Heart left ventricle (tissue), 16 donors: ENCODE measurements around the gene ENGASE. TPM values are rescaled to one million over a fixed set of nuclear protein-coding genes. Genes with fewer than 3 reads are reported as not detected.

ENCODE experiments used
- ATAC-seq, 4 donors: fragments of 200-7000 bp; cut with Tn5 transposase; one replicate each; pipeline ENCODE4 v1.9.1; 2020 to 2022; ENCODE audit warnings: moderate library complexity in 4 of 4, mild to moderate bottlenecking in 3 of 4, moderate number of reproducible peaks in 1 of 4
- DNase-seq, 5 donors: peaks; one replicate each; pipeline ENCODE4 v3.0.0-alpha.2; 2020
- H3K27ac ChIP-seq, 12 donors: fragments of 200-600 bp; sonication (generic) in 4 of 12; one replicate each; pipeline versions ENCODE4 v1.5.0 to v1.8.0; 2016 to 2022; ENCODE audit warnings: mild to moderate bottlenecking in 2 of 12
- H3K27me3 ChIP-seq, 9 donors: fragments of 200-600 bp; sonication (generic) in 2 of 9; one replicate each; pipeline versions ENCODE4 v1.5.1 to v1.8.0; 2016 to 2022; ENCODE audit warnings: mild to moderate bottlenecking in 3 of 9
- H3K36me3 ChIP-seq, 9 donors: fragments of 200-600 bp; sonication (generic) in 2 of 9; one replicate each; pipeline versions ENCODE4 v1.5.0 to v1.8.0; 2018 to 2022; ENCODE audit warnings: mild to moderate bottlenecking in 2 of 9
- H3K4me1 ChIP-seq, 12 donors: fragments of 200-600 bp; sonication (generic) in 4 of 12; one replicate each; pipeline versions ENCODE4 v1.5.0 to v1.8.0; 2016 to 2022; ENCODE audit warnings: mild to moderate bottlenecking in 3 of 12
- H3K4me3 ChIP-seq, 12 donors: fragments of 200-600 bp; sonication (generic) in 4 of 12; one replicate each; pipeline versions ENCODE4 v1.5.0 to v1.8.0; 2017 to 2022; ENCODE audit warnings: mild to moderate bottlenecking in 9 of 12, moderate library complexity in 4 of 12
- H3K9me3 ChIP-seq, 12 donors: fragments of 200-600 bp; sonication (generic) in 4 of 12; one replicate each; pipeline versions ENCODE4 v1.5.0 to v1.8.0; 2016 to 2022; ENCODE audit warnings: mild to moderate bottlenecking in 1 of 12
- POLR2A ChIP-seq, 2 donors: fragments of 450-650 bp; IDR thresholded peaks; one replicate each; pipeline ENCODE4 v1.6.1; 2017; ENCODE audit warnings: antibody characterized with exemption in 2 of 2, mild to moderate bottlenecking in 2 of 2, moderate library complexity in 2 of 2
- WGBS, 4 donors: extraction: QIAGEN DNeasy Blood & Tissue Kit in 2 of 4; methylation state at CpG; one replicate each; pipeline versions ENCODE4 v1.1.5 to v1.1.7; 2013 to 2018; 5-methylcytosine and 5-hydroxymethylcytosine counted together
- intact Hi-C, 10 donors: fragments of 100-400 bp; cut with DNase I; formaldehyde crosslinking; loops; one replicate each; pipeline versions ENCODE4 v1.11.1 to v1.14.2; 2022
- polyA plus RNA-seq, 2 donors: library from polyadenylated mRNA; stranded (reverse); fragments of 200-250 nt; gene quantifications; one replicate each; pipeline ENCODE4 v1.2.3, GENCODE V29; 2013
- total RNA-seq, 9 donors: library from RNA; depleted of rRNA in 2 of 9; stranded (reverse); fragments of >200 nt in 2 of 9; fragmentation: NEBNext Ultra II Directional in 3 of 9; extraction: Animal tissue kit (Norgen Biotek cat#: 25700) in 3 of 9; gene quantifications; one replicate each; pipeline versions ENCODE4 v1.1.0 to v1.2.4, GENCODE V29; 2016 to 2023
- TF ChIP-seq, protein P1 (sequence below), 12 donors: fragments of 200-600 bp; sonication (generic) in 4 of 12; IDR thresholded peaks; one replicate each; pipeline versions ENCODE4 v1.5.0 to v1.8.0; 2018 to 2022; ENCODE audit warnings: antibody characterized with exemption in 12 of 12, mild to moderate bottlenecking in 5 of 12
- donor health status: ischemic (EF 13 %, LVEDD 7.1; RV severe dilation, severe dysfunction).
- donor health status: healthy with polysubstance abuse.
- donor health status: DM: no; HTN: yes; CAD: no.
- donor health status: DM: no; HTN: no; CAD: no.
- donor health status: ischemic (EF 25% LVEDD 6.9; RV normal size, moderate dysfunction).
- donor health status: ischemic (EF 25% LVEDD 5.7; RV mildly dilated, moderate dysfunction).
- donor health status: healthy.
- donor health status: DM: yes; HTN: yes; CAD: no.
- donor health status: ischemic (EF 35%, LVEDD 5.7; RV mildly dilated, moderate dysfunction).
- donor health status: nonischemic (EF 11% LVEDD 7.7; RV severe dilation, severe dysfunction).
- donor health status: DM: yes; HTN: yes; CAD: no.
- donor health status: PGD.
- donor health status: ischemic (EF 29% LVEDD 5.4; RV normal size, mild dysfunction).
- donor health status: nonischemic (EF 23%, LVEDD 6.1; RV moderate dilation, normal function).

Gene ENGASE
- total and polyA plus RNA-seq, 11 donors, result 6.2 to 42.0 (median 23.5) TPM

DNA sequence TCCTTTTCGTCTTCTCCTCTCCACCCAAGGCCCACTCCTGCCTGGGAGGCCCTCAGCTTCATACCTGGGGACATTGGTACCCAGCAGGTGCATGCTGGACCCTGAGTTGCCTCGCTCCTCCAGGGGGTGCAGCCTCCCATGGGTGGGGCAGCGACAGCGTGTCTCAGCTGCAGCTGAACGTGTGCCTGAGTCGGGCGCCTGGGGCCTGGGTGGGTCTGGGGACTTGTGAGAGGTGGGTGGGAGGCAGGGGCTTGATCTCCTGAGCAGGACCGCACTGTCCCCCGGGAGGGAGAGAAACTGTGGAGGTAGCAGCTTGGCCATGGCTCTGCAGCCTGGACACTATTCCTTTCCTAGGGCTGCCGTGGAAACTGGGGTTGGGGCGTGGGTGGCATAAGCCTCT, 24.8 kb upstream of the ENGASE start:
- Histone ChIP-seq H3K27ac (no peak overlapping the region), H3K4me3 (no peak overlapping the region), H3K27me3 (no peaks in the 10 kb centered on the region), H3K4me1 (peaks cover 6 to 41% (median 22%) of the 10 kb centered on the region in 12 donors), H3K36me3 (peaks cover 0 to 16% (median 3%) of the 10 kb centered on the region in 9 donors), H3K9me3 (peaks cover 0 to 15% (median 4%) of the 10 kb centered on the region in 12 donors)
- TF ChIP-seq, protein P1, sequence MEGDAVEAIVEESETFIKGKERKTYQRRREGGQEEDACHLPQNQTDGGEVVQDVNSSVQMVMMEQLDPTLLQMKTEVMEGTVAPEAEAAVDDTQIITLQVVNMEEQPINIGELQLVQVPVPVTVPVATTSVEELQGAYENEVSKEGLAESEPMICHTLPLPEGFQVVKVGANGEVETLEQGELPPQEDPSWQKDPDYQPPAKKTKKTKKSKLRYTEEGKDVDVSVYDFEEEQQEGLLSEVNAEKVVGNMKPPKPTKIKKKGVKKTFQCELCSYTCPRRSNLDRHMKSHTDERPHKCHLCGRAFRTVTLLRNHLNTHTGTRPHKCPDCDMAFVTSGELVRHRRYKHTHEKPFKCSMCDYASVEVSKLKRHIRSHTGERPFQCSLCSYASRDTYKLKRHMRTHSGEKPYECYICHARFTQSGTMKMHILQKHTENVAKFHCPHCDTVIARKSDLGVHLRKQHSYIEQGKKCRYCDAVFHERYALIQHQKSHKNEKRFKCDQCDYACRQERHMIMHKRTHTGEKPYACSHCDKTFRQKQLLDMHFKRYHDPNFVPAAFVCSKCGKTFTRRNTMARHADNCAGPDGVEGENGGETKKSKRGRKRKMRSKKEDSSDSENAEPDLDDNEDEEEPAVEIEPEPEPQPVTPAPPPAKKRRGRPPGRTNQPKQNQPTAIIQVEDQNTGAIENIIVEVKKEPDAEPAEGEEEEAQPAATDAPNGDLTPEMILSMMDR (IDR thresholded peaks at IDR 0.05), result no peak
- no peak for TF ChIP-seq POLR2A (IDR thresholded peaks at IDR 0.05)
- DNase-seq (no peak), ATAC-seq (no peak)
- WGBS, 4 donors, result 91 to 98% (median 97%) methylated on average over 8 to 11 of the region's 11 CpGs
- intact Hi-C loops, result loop anchor here in 7 of 10 donors (5.0 to 10.0 kb wide), 2 partner anchors 32 to 345 kb away; no protein-coding TSS in a partner anchor

DNA sequence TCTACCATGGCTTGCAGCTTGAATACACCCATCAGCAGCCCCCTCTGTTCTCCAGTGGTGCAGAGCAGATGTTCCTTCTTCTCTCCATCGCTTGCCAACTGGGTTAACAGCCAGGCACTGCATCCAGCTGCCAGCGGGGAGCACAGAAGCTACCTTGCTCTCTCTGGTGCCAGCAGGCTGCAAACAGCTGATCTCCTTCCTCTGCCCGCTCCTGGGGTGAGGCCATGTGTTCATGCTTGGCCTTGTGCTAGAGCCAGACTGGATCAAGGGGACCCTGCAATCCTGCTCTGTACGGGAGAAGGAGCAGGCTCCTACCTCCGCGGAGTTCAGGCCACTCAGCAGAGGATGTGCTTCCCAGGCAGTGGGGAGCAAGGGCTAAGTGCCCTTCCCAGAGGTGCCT, 24.1 kb upstream of the ENGASE start:
- Histone ChIP-seq H3K9me3 (peaks cover 0 to 15% (median 4%) of the 10 kb centered on the region in 12 donors), H3K27ac (no peak overlapping the region), H3K27me3 (no peaks in the 10 kb centered on the region), H3K36me3 (peaks cover 0 to 16% (median 2%) of the 10 kb centered on the region in 9 donors), H3K4me1 (peaks cover 6 to 41% (median 22%) of the 10 kb centered on the region in 12 donors), H3K4me3 (no peak overlapping the region)
- ATAC-seq, result no peak
- no peak for TF ChIP-seq POLR2A (IDR thresholded peaks at IDR 0.05)
- TF ChIP-seq, protein P1 (IDR thresholded peaks at IDR 0.05), result no peak
- 94 to 98% (median 94%) methylated on average over 6 of the region's 6 CpGs for WGBS, 4 donors
- DNase-seq, result no peak
- intact Hi-C loops, result no loop called here

DNA sequence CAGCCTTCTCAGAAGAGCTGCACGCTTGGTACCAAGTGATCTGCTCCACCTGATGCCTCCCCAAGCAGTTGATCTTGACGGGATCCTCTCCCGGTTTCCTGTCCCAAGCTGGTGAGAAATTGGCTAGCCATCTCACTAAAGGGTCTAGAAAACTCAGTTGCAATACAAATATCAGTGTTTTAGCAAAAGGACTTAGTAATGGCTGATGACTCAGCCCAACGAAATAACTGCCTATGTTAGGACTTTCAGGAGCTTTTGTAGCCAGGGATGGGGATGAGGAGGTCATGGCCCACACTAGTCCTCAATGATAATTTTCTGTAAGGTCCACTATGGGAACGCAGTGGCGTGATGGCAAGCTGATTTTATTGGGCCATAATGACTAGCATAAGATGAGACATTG, 23.3 kb upstream of the ENGASE start:
- Histone ChIP-seq H3K27ac (no peak overlapping the region), H3K4me3 (no peak overlapping the region), H3K4me1 (peaks cover 6 to 37% (median 17%) of the 10 kb centered on the region in 12 donors), H3K9me3 (peaks cover 0 to 15% (median 4%) of the 10 kb centered on the region in 12 donors), H3K36me3 (peaks cover 0 to 16% (median 2%) of the 10 kb centered on the region in 9 donors), H3K27me3 (no peaks in the 10 kb centered on the region)
- ATAC-seq (no peak), DNase-seq (no peak)
- TF ChIP-seq POLR2A (IDR thresholded peaks at IDR 0.05), result no peak
- TF ChIP-seq, protein P1 (IDR thresholded peaks at IDR 0.05), result no peak
- 89 to 98% (median 93%) methylated on average over 6 of the region's 6 CpGs for WGBS, 4 donors
- intact Hi-C loops, result no loop called here

DNA sequence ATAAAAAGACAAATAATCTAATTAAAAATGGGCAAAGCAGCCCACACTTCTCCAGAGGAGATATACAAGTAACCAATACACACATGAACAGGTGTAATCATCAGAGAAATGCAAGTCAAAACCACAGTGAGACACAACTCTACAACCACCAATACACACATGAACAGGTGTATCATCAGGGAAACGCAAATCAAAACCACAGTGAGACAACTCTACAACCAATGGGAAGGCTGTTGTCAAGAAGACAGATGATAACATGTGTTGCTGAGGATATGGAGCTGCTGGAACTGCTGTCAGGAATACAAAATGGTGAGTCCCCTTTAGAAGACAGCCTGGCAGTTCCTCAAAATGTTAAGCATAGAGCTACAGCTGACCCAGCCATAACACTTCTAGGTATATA, 22.5 kb upstream of the ENGASE start:
- intact Hi-C loops, result no loop called here
- no peak for TF ChIP-seq POLR2A (IDR thresholded peaks at IDR 0.05)
- TF ChIP-seq, protein P1 (IDR thresholded peaks at IDR 0.05), result no peak
- Histone ChIP-seq H3K36me3 (peaks cover 0 to 16% (median 2%) of the 10 kb centered on the region in 9 donors), H3K4me1 (peaks cover 0 to 28% (median 13%) of the 10 kb centered on the region in 12 donors), H3K27me3 (no peaks in the 10 kb centered on the region), H3K4me3 (no peak overlapping the region), H3K9me3 (peaks cover 0 to 15% (median 4%) of the 10 kb centered on the region in 12 donors), H3K27ac (no peak overlapping the region)
- DNase-seq (no peak), ATAC-seq (no peak)
- WGBS, 4 donors, result 39 to 96% (median 91%) methylated on average over 1 of the region's 1 CpG
